Prostate gland (tissue), 2 donors: ENCODE measurements around the gene PSMD6. TPM values are rescaled to one million over a fixed set of nuclear protein-coding genes. Genes with fewer than 3 reads are reported as not detected.

Experiments
- DNase-seq: peaks from one replicate; pipeline ENCODE4 v3.0.0-alpha.2; 2019; ENCODE audit warnings: low spot score
- H3K27ac ChIP-seq, 2 donors: fragments of 200-600 bp; sonication (generic); 2 replicates each; pipeline ENCODE4 v1.5.1; 2017 to 2019
- H3K27me3 ChIP-seq: fragments of 200-600 bp; sonication (generic); replicated peaks from 2 replicates; pipeline ENCODE4 v1.5.1; 2019; ENCODE audit not compliant: insufficient read depth
- H3K36me3 ChIP-seq, 2 donors: fragments of 200-600 bp; sonication (generic); 1 replicate in 1 of 2; 2 replicates in 1 of 2; pipeline versions ENCODE4 v1.5.1 to v1.8.1; 2017 to 2019
- H3K4me1 ChIP-seq: fragments of 200-600 bp; sonication (generic); replicated peaks from 2 replicates; pipeline ENCODE4 v1.5.1; 2019
- H3K4me3 ChIP-seq, 2 donors: fragments of 200-600 bp; sonication (generic); 2 replicates each; pipeline ENCODE4 v1.5.1; 2017 to 2019
- H3K9me3 ChIP-seq: fragments of 200-600 bp; sonication (generic); 2 replicates; pipeline ENCODE4 v1.5.1; 2017
- CTCF ChIP-seq, 4 experiments: fragments of 200-600 bp in 2 of 4; fragments of 450-650 bp in 2 of 4; sonication (generic) in 2 of 4; IDR thresholded peaks; 1 replicate in 3 of 4; 2 replicates in 1 of 4; pipeline ENCODE4 v1.5.1; 2016 to 2019; ENCODE audit warnings: antibody characterized with exemption in 4 of 4, mild to moderate bottlenecking in 2 of 4, moderate library complexity in 2 of 4
- POLR2A ChIP-seq: fragments of 450-650 bp; IDR thresholded peaks from one replicate; pipeline ENCODE4 v1.6.1; 2016; ENCODE audit warnings: antibody characterized with exemption, mild to moderate bottlenecking
- POLR2AphosphoS5 ChIP-seq: sonication (generic); formaldehyde crosslinking; IDR thresholded peaks from one replicate; pipeline ENCODE4 v1.6.1; 2017; ENCODE audit warnings: antibody characterized with exemption
- WGBS: methylation state at CpG from one replicate; pipeline ENCODE4 v1.1.5; 2018; 5-methylcytosine and 5-hydroxymethylcytosine counted together
- intact Hi-C: fragments of 100-400 bp; cut with DNase I; formaldehyde crosslinking; loops from one replicate; pipeline ENCODE4 v1.14.2; 2022
- total RNA-seq, 2 donors: library from RNA; depleted of rRNA; stranded (reverse); fragments of >200 nt; gene quantifications; one replicate each; pipeline ENCODE4 v1.1.0, GENCODE V29; 2016

PSMD6 gene
- total RNA-seq, 2 donors from 2014 or later: 56.4 to 67.9 TPM

- Histone ChIP-seq H3K36me3 (no peaks in the 10 kb centered on the region), H3K4me3 (no peak overlapping the region), H3K9me3 (no peaks in the 10 kb centered on the region), H3K4me1 (no peaks in the 10 kb centered on the region), H3K27me3 (no peaks in the 10 kb centered on the region), H3K27ac (no peak overlapping the region)
- WGBS: 73% methylated on average over 4 of the region's 4 CpGs
- TF ChIP-seq CTCF (IDR thresholded peaks at IDR 0.05): no peak
- TF ChIP-seq POLR2AphosphoS5: no peak
- TF ChIP-seq POLR2A: no peak
- DNase-seq: no peak
- intact Hi-C loops: no loop called here
These were observed 35.3 kb upstream of the PSMD6 start for GRCh38 chr3:64058566-64058965.

GRCh38 chr3:64057231-64057630 lies 33.9 kb upstream of the PSMD6 start:
- WGBS: 93% methylated on average over 4 of the region's 4 CpGs
- no peak for DNase-seq
- intact Hi-C loops: no loop called here
- Histone ChIP-seq H3K4me3 (no peak overlapping the region), H3K4me1 (no peaks in the 10 kb centered on the region), H3K9me3 (no peaks in the 10 kb centered on the region), H3K36me3 (no peaks in the 10 kb centered on the region), H3K27ac (no peak overlapping the region), H3K27me3 (no peaks in the 10 kb centered on the region)
- TF ChIP-seq POLR2AphosphoS5 (no peak), POLR2A (no peak), CTCF (IDR thresholded peaks at IDR 0.05) (no peak)

DNA sequence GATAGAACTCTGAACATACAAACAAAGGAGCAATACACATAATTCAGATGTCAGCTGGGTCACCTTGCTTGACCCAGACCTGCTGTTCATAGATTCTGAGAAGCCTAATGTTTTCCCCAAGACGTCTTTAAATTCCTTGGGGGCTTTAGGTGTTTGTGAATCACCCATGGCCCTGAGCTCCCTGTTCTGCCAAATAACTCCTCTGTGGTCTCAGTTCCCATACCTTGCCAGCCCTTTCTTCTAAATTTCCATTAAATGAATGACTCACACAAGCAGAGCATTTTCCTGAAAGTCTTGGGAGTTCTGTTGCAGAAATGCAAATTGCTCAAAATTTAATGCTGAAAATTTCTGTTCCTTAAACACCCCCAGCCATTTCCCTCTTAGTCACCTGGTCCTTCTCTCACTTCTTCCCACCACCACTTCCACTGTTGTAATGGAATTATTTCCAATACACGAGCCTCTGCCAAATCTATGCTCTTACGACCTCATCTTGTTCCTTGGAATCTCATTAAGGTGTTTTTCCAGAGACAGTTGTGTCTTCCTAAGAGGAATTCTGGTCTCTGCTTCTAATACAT lies 33.4 kb upstream of the PSMD6 start:
- no peak overlapping the region for H3K4me3 ChIP-seq
- 74% methylated on average over 3 of the region's 3 CpGs for WGBS
- H3K27me3 ChIP-seq: no peaks in the 10 kb centered on the region
- no peaks in the 10 kb centered on the region for H3K9me3 ChIP-seq
- no peaks in the 10 kb centered on the region for H3K36me3 ChIP-seq
- TF ChIP-seq POLR2AphosphoS5 (no peak), CTCF (IDR thresholded peaks at IDR 0.05) (no peak), POLR2A (no peak)
- DNase-seq: no peak
- H3K4me1 ChIP-seq: no peaks in the 10 kb centered on the region
- intact Hi-C loops: no loop called here
- no peak overlapping the region for H3K27ac ChIP-seq

DNA sequence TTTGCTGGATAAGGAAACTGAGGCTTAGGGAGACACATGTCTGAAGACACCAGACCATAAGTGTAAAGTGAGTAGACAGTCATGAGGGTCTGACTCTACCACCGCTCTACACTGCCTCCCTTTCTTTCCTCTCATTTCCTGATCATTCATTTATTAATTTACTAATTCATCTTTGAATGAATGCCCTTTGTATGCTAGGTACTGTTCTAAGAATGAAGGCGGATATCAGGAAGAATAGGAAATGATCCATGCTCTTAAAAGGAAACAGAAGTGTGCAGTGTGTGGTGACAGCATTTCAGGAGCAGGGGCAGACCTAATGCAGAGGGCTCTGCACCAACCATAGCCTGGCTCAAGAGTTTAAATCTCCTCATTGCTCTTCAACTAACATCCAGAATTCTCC lies 31.8 kb upstream of the PSMD6 start:
- H3K9me3 ChIP-seq: no peaks in the 10 kb centered on the region
- no peak overlapping the region for H3K27ac ChIP-seq
- no peaks in the 10 kb centered on the region for H3K27me3 ChIP-seq
- H3K4me3 ChIP-seq: no peak overlapping the region
- WGBS: 82% methylated on average over 2 of the region's 2 CpGs
- no peaks in the 10 kb centered on the region for H3K4me1 ChIP-seq
- no peaks in the 10 kb centered on the region for H3K36me3 ChIP-seq
- intact Hi-C loops: no loop called here
- no peak for DNase-seq
- no peak for TF ChIP-seq POLR2A
- no peak for TF ChIP-seq CTCF (IDR thresholded peaks at IDR 0.05)
- TF ChIP-seq POLR2AphosphoS5: no peak

GRCh38 chr3:64054488-64054887 lies 31.2 kb upstream of the PSMD6 start:
- Histone ChIP-seq H3K9me3 (no peaks in the 10 kb centered on the region), H3K27ac (no peak overlapping the region), H3K36me3 (no peaks in the 10 kb centered on the region), H3K27me3 (no peaks in the 10 kb centered on the region), H3K4me1 (no peaks in the 10 kb centered on the region), H3K4me3 (no peak overlapping the region)
- WGBS: 96% methylated on average over 3 of the region's 3 CpGs
- DNase-seq: no peak
- intact Hi-C loops: no loop called here
- TF ChIP-seq POLR2A (no peak), POLR2AphosphoS5 (no peak), CTCF (IDR thresholded peaks at IDR 0.05) (no peak)
